ENCODE measurements around the gene SH3GL1. TPM values are rescaled to one million over a fixed set of nuclear protein-coding genes. Genes with fewer than 3 reads are reported as not detected.
"Not testable (repeated sequence)": the region's sequence is repeated elsewhere in the genome, so short reads cannot be mapped to it uniquely, and the experiment has no call there.

The SH3GL1 gene
- polyA plus RNA-seq, 1 donor (not counting 4 experiments of a cell fraction or from before 2014, with no cell fraction given), result 47.4 TPM

- Histone ChIP-seq H3K36me3 (ENCODE audit: control insufficient read depth in 2 of 2, extremely low read depth in 1 of 2, insufficient read depth in 2 of 2, low read length in 2 of 2) (peaks cover 0 to 2% of the 10 kb centered on the region in 2 experiments), H3K9me3 (ENCODE audit: control insufficient read depth, low read depth, low read length) (no peaks in the 10 kb centered on the region), H2AFZ (ENCODE audit: control insufficient read depth, low read length) (no peak overlapping the region), H3K27me3 (ENCODE audit: control insufficient read depth, extremely low read depth, insufficient read depth, low read length) (no peaks in the 10 kb centered on the region), H3K27ac (ENCODE audit: control insufficient read depth, insufficient read depth, low read length) (no peak overlapping the region), H4K20me1 (ENCODE audit: control insufficient read depth, extremely low read depth, insufficient read depth, low read length) (no peaks in the 10 kb centered on the region), H3K4me3 (ENCODE audit: control insufficient read depth in 2 of 3, extremely low read depth in 1 of 3, insufficient read depth in 2 of 3, low read depth in 1 of 3, low read length in 3 of 3) (no peak overlapping the region), H3K9me1 (ENCODE audit: control insufficient read depth, extremely low read depth, insufficient read depth, low read length) (no peaks in the 10 kb centered on the region), H3K9ac (ENCODE audit: control insufficient read depth, extremely low read depth, insufficient read depth, low read length) (no peak overlapping the region), H3K79me2 (ENCODE audit: control insufficient read depth, insufficient read depth, low read length) (no peaks in the 10 kb centered on the region), H3K4me2 (ENCODE audit: control insufficient read depth, extremely low read depth, insufficient read depth, low read depth, low read length) (no peak overlapping the region), H3K4me1 (ENCODE audit: control insufficient read depth, extremely low read depth, insufficient read depth, low read length) (no peaks in the 10 kb centered on the region)
- DNase-seq (ENCODE audit: low read depth, low spot score) (no peak), FAIRE-seq (no peak)
- dilution Hi-C loops (cut with MboI; ENCODE audit: extremely low pct_ligation_motif_present, low sequenced_read_pairs), result no loop called here
- TF ChIP-seq CTCF (optimal IDR thresholded peaks at IDR 0.05 in 1 of 3, IDR thresholded peaks at IDR 0.05 in 1 of 3, conservative IDR thresholded peaks at IDR 0.05 in 1 of 3; ENCODE audit: extremely low read depth in 1 of 3, insufficient read depth in 2 of 3, low read length in 3 of 3) (no peak), EZH2 (IDR thresholded peaks at IDR 0.05; ENCODE audit: low read length) (no peak)
Measured at GRCh38 chr19:4350726-4351125, 49.6 kb downstream of the SH3GL1 start.

GRCh38 chr19:4350111-4350510, 50.2 kb downstream of the SH3GL1 start:
- Histone ChIP-seq H3K9me3 (ENCODE audit: control insufficient read depth, low read depth, low read length) (no peaks in the 10 kb centered on the region), H3K9me1 (ENCODE audit: control insufficient read depth, extremely low read depth, insufficient read depth, low read length) (no peaks in the 10 kb centered on the region), H2AFZ (ENCODE audit: control insufficient read depth, low read length) (no peak overlapping the region), H3K79me2 (ENCODE audit: control insufficient read depth, insufficient read depth, low read length) (no peaks in the 10 kb centered on the region), H3K4me2 (ENCODE audit: control insufficient read depth, extremely low read depth, insufficient read depth, low read depth, low read length) (no peak overlapping the region), H4K20me1 (ENCODE audit: control insufficient read depth, extremely low read depth, insufficient read depth, low read length) (no peaks in the 10 kb centered on the region), H3K4me1 (ENCODE audit: control insufficient read depth, extremely low read depth, insufficient read depth, low read length) (no peaks in the 10 kb centered on the region), H3K9ac (ENCODE audit: control insufficient read depth, extremely low read depth, insufficient read depth, low read length) (no peak overlapping the region), H3K4me3 (ENCODE audit: control insufficient read depth in 2 of 3, extremely low read depth in 1 of 3, insufficient read depth in 2 of 3, low read depth in 1 of 3, low read length in 3 of 3) (no peak overlapping the region), H3K27ac (ENCODE audit: control insufficient read depth, insufficient read depth, low read length) (no peak overlapping the region), H3K27me3 (ENCODE audit: control insufficient read depth, extremely low read depth, insufficient read depth, low read length) (no peaks in the 10 kb centered on the region), H3K36me3 (ENCODE audit: control insufficient read depth in 2 of 2, extremely low read depth in 1 of 2, insufficient read depth in 2 of 2, low read length in 2 of 2) (peaks cover 0 to 2% of the 10 kb centered on the region in 2 experiments)
- TF ChIP-seq CTCF (optimal IDR thresholded peaks at IDR 0.05 in 1 of 3, IDR thresholded peaks at IDR 0.05 in 1 of 3, conservative IDR thresholded peaks at IDR 0.05 in 1 of 3; ENCODE audit: extremely low read depth in 1 of 3, insufficient read depth in 2 of 3, low read length in 3 of 3) (no peak), EZH2 (IDR thresholded peaks at IDR 0.05; ENCODE audit: low read length) (no peak)
- no peak for FAIRE-seq
- no peak for DNase-seq (ENCODE audit: low read depth, low spot score)
- dilution Hi-C loops (cut with MboI; ENCODE audit: extremely low pct_ligation_motif_present, low sequenced_read_pairs), result no loop called here

GRCh38 chr19:4349225-4349624, 51.1 kb downstream of the SH3GL1 start:
- H3K4me1 ChIP-seq (ENCODE audit: control insufficient read depth, extremely low read depth, insufficient read depth, low read length); H3K27ac ChIP-seq (ENCODE audit: control insufficient read depth, insufficient read depth, low read length); H2AFZ ChIP-seq (ENCODE audit: control insufficient read depth, low read length); H3K36me3 ChIP-seq (ENCODE audit: control insufficient read depth in 2 of 2, extremely low read depth in 1 of 2, insufficient read depth in 2 of 2, low read length in 2 of 2); DNase-seq (ENCODE audit: low read depth, low spot score); H3K9me1 ChIP-seq (ENCODE audit: control insufficient read depth, extremely low read depth, insufficient read depth, low read length); H4K20me1 ChIP-seq (ENCODE audit: control insufficient read depth, extremely low read depth, insufficient read depth, low read length); H3K79me2 ChIP-seq (ENCODE audit: control insufficient read depth, insufficient read depth, low read length); dilution Hi-C loops (cut with MboI; ENCODE audit: extremely low pct_ligation_motif_present, low sequenced_read_pairs); H3K4me3 ChIP-seq (ENCODE audit: control insufficient read depth in 2 of 3, extremely low read depth in 1 of 3, insufficient read depth in 2 of 3, low read depth in 1 of 3, low read length in 3 of 3); H3K9me3 ChIP-seq (ENCODE audit: control insufficient read depth, low read depth, low read length); H3K27me3 ChIP-seq (ENCODE audit: control insufficient read depth, extremely low read depth, insufficient read depth, low read length); FAIRE-seq; H3K4me2 ChIP-seq (ENCODE audit: control insufficient read depth, extremely low read depth, insufficient read depth, low read depth, low read length); H3K9ac ChIP-seq (ENCODE audit: control insufficient read depth, extremely low read depth, insufficient read depth, low read length): not testable (repeated sequence)

Measured in keratinocyte (primary cell).